NT2/D1 (cell line): ENCODE results near the gene PCGF1.

Experiments used
- YY1 ChIP-seq: IDR thresholded peaks from 2 replicates; pipeline ENCODE4 v1.6.1; 2011; ENCODE audit not compliant: insufficient read length, insufficient read depth
- ZNF274 ChIP-seq: IDR thresholded peaks from 2 replicates; pipeline ENCODE4 v1.6.1; 2011; ENCODE audit warnings: mild to moderate bottlenecking, low read depth, low read length

GRCh38 chr2:74471332-74472065, 36.0 kb downstream of the PCGF1 start:
- TF ChIP-seq ZNF274 = no peak
- no peak for TF ChIP-seq YY1
